HEK293T (cell line): ENCODE results near the gene B3GALT5.

Source experiments
- CTCF ChIA-PET: fragments of 350-600 bp; formaldehyde crosslinking; extraction: SDS; loops from one replicate; lab custom pipeline; 2021; ENCODE audit warnings: antibody characterized with exemption, inconsistent platforms; lab: Yijun Ruan, JAX
- POLR2A ChIA-PET: fragments of 350-600 bp; formaldehyde crosslinking; extraction: SDS; loops from one replicate; lab custom pipeline; 2020; ENCODE audit warnings: antibody characterized with exemption, inconsistent platforms; lab: Yijun Ruan, JAX
- DNase-seq: peaks from one replicate; pipeline ENCODE4 v3.0.0; 2012; ENCODE audit warnings: mixed read lengths; ENCODE audit errors: extremely low spot score
- ARNT ChIP-seq: fragments of 450-650 bp; IDR thresholded peaks from 2 replicates; pipeline ENCODE4 v1.6.1; 2017; ENCODE audit warnings: mild to moderate bottlenecking
- BHLHE40 ChIP-seq: fragments of 450-650 bp; IDR thresholded peaks from 2 replicates; pipeline ENCODE4 v1.6.1; 2016; ENCODE audit warnings: mild to moderate bottlenecking, moderate library complexity, borderline replicate concordance
- CTBP1 ChIP-seq: fragments of 450-650 bp; IDR thresholded peaks from 2 replicates; pipeline ENCODE4 v1.6.1; 2016; ENCODE audit warnings: borderline replicate concordance
- ELF4 ChIP-seq: fragments of 450-650 bp; IDR thresholded peaks from 2 replicates; pipeline ENCODE4 v1.6.1; 2017; ENCODE audit warnings: antibody characterized with exemption
- FOXA1 ChIP-seq: fragments of 450-650 bp; IDR thresholded peaks from 2 replicates; pipeline ENCODE4 v1.6.1; 2016; ENCODE audit warnings: mild to moderate bottlenecking
- FOXK2 ChIP-seq: fragments of 450-650 bp; IDR thresholded peaks from 2 replicates; pipeline ENCODE4 v1.6.1; 2016; ENCODE audit warnings: mild to moderate bottlenecking
- FOXM1 ChIP-seq: fragments of 450-650 bp; IDR thresholded peaks from 2 replicates; pipeline ENCODE4 v1.6.1; 2017; ENCODE audit warnings: mild to moderate bottlenecking, borderline replicate concordance
- HDGF ChIP-seq: fragments of 450-650 bp; IDR thresholded peaks from 2 replicates; pipeline ENCODE4 v1.6.1; 2017; ENCODE audit warnings: antibody characterized with exemption, borderline replicate concordance
- L3MBTL2 ChIP-seq: fragments of 450-650 bp; conservative IDR thresholded peaks from 2 replicates; pipeline ENCODE4 v1.6.1; 2016; ENCODE audit warnings: mild to moderate bottlenecking
- LEF1 ChIP-seq: fragments of 450-650 bp; IDR thresholded peaks from 2 replicates; pipeline ENCODE4 v1.6.1; 2017; ENCODE audit warnings: mild to moderate bottlenecking, borderline replicate concordance
- NFRKB ChIP-seq: fragments of 450-650 bp; IDR thresholded peaks from 2 replicates; pipeline ENCODE4 v1.6.1; 2016; ENCODE audit warnings: mild to moderate bottlenecking, moderate library complexity
- PKNOX1 ChIP-seq: fragments of 450-650 bp; IDR thresholded peaks from 2 replicates; pipeline ENCODE4 v1.6.1; 2016
- SP1 ChIP-seq: fragments of 450-650 bp; IDR thresholded peaks from 2 replicates; pipeline ENCODE4 v1.6.1; 2017
- SUZ12 ChIP-seq: fragments of 450-650 bp; IDR thresholded peaks from 2 replicates; pipeline ENCODE4 v1.6.1; 2016; ENCODE audit warnings: mild to moderate bottlenecking
- TARDBP ChIP-seq: fragments of 450-650 bp; IDR thresholded peaks from 2 replicates; pipeline ENCODE4 v1.6.1; 2016
- ZNF384 ChIP-seq: fragments of 450-650 bp; IDR thresholded peaks from 2 replicates; pipeline ENCODE4 v1.6.1; 2016

B3GALT5 gene

GRCh38 chr21:39640754-39641153 lies 28.0 kb downstream of the B3GALT5 start:
- no peak for DNase-seq
- TF ChIP-seq HDGF: no peak
- CTCF ChIA-PET: no interaction called here
- POLR2A ChIA-PET: no interaction called here

GRCh38 chr21:39641827-39642450 lies 29.2 kb downstream of the B3GALT5 start:
- CTCF ChIA-PET: no interaction called here
- no peak for TF ChIP-seq FOXM1
- no peak for TF ChIP-seq FOXA1
- no peak for TF ChIP-seq CTBP1
- TF ChIP-seq HDGF: no peak
- TF ChIP-seq PKNOX1: no peak
- no peak for TF ChIP-seq SUZ12
- TF ChIP-seq ELF4: no peak
- no peak for TF ChIP-seq L3MBTL2
- TF ChIP-seq ARNT: no peak
- TF ChIP-seq TARDBP: no peak
- TF ChIP-seq FOXK2: no peak
- TF ChIP-seq ZNF384: no peak
- TF ChIP-seq NFRKB: no peak
- TF ChIP-seq SP1: no peak
- POLR2A ChIA-PET: no interaction called here
- no peak for DNase-seq

- no peak for DNase-seq
- CTCF ChIA-PET: no interaction called here
- TF ChIP-seq NFRKB (no peak), HDGF (no peak), SUZ12 (no peak), ARNT (no peak), LEF1 (no peak), TARDBP (no peak), FOXM1 (no peak), ZNF384 (no peak), BHLHE40 (no peak), FOXA1 (no peak), SP1 (no peak), ELF4 (no peak), CTBP1 (no peak), PKNOX1 (no peak), FOXK2 (no peak), L3MBTL2 (no peak)
- POLR2A ChIA-PET: no interaction called here
Observed at GRCh38 chr21:39644062-39644560, 31.4 kb downstream of the B3GALT5 start.

GRCh38 chr21:39645331-39645730 lies 32.6 kb downstream of the B3GALT5 start:
- CTCF ChIA-PET: no interaction called here
- POLR2A ChIA-PET: no interaction called here
- no peak for DNase-seq

GRCh38 chr21:39647476-39647875 lies 34.7 kb downstream of the B3GALT5 start:
- POLR2A ChIA-PET: no interaction called here
- TF ChIP-seq ELF4 (no peak), NFRKB (no peak), TARDBP (no peak), LEF1 (no peak), SUZ12 (no peak), CTBP1 (no peak), FOXA1 (no peak), FOXM1 (no peak), BHLHE40 (no peak), SP1 (no peak), ZNF384 (no peak)
- DNase-seq: no peak
- CTCF ChIA-PET: no interaction called here

More at GRCh38 chr21:39645331-39645730, 32.6 kb downstream of the B3GALT5 start:
- TF ChIP-seq L3MBTL2 (no peak), FOXM1 (no peak), FOXA1 (no peak), BHLHE40 (no peak), TARDBP (no peak), LEF1 (no peak), PKNOX1 (no peak), HDGF (no peak), SUZ12 (no peak), ELF4 (no peak), FOXK2 (no peak), ZNF384 (no peak), SP1 (no peak), CTBP1 (no peak), ARNT (no peak), NFRKB (no peak)

GRCh38 chr21:39648879-39649278 lies 36.1 kb downstream of the B3GALT5 start:
- ChIA-PET CTCF (no interaction called here), POLR2A (no interaction called here)
- TF ChIP-seq CTBP1 (no peak), NFRKB (no peak), PKNOX1 (no peak), ZNF384 (no peak), LEF1 (no peak), FOXA1 (no peak), ARNT (no peak), FOXM1 (no peak), SUZ12 (no peak), TARDBP (no peak), ELF4 (no peak), SP1 (no peak), FOXK2 (no peak), L3MBTL2 (no peak), BHLHE40 (no peak), HDGF (no peak)
- no peak for DNase-seq
